HepG2 (cell line): ENCODE measurements around the gene CDC25C. TPM values are rescaled to one million over a fixed set of nuclear protein-coding genes. Genes with fewer than 3 reads are reported as not detected.
A peak's percentile ranks its signal among the peaks of the same experiment; 100 is the strongest.

Experiments used
- ATAC-seq: fragments of 200-7000 bp; cut with Tn5 transposase; 3 replicates; pipeline ENCODE4 v1.9.1; 2020; ENCODE audit warnings: mild to moderate bottlenecking, moderate library complexity
- BruUV-seq: library from RNA; stranded (reverse); fragments of 400-500 nt; replicated peaks from 2 replicates; lab custom pipeline; 2021; lab: Mats Ljungman, UMichigan
- CTCF ChIA-PET: fragments of 300-600 bp; formaldehyde crosslinking; extraction: SDS; loops from one replicate; lab custom pipeline; 2021; ENCODE audit warnings: low total read pairs, inconsistent platforms, low intra/inter-chr PET ratio; lab: Yijun Ruan, JAX
- POLR2A ChIA-PET: fragments of 350-600 bp; sonication (Branson Sonifier 250); formaldehyde crosslinking; loops from one replicate; lab custom pipeline; 2020; ENCODE audit warnings: antibody characterized with exemption, inconsistent platforms; lab: Yijun Ruan, JAX
- DNase-seq: peaks from one replicate; pipeline ENCODE4 v3.0.0-alpha.2; 2015; ENCODE audit warnings: low spot score
- FAIRE-seq: peaks from 3 replicates; lab custom pipeline; 2011; peaks lifted over from hg19 to GRCh38; lab: Jason Lieb, UNC
- H2AFZ ChIP-seq: one replicate; pipeline ENCODE4 v1.6.1; 2011; ENCODE audit warnings: low read length, inconsistent platforms
- H3K27ac ChIP-seq: fragments of 300-600 bp; 3 replicates; pipeline ENCODE4 v1.8.0; 2011; ENCODE audit warnings: mixed run types, mild to moderate bottlenecking, mixed read lengths, low read length, inconsistent platforms; ENCODE audit not compliant: insufficient read depth; ENCODE audit errors: extremely low read length
- H3K27me3 ChIP-seq, 2 experiments: fragments of 200-600 bp in 1 of 2; 2 replicates in 1 of 2; 3 replicates in 1 of 2; pipeline versions ENCODE4 v1.6.0 to v1.8.0; 2011; ENCODE audit warnings: low read length in 2 of 2, mild to moderate bottlenecking in 2 of 2, moderate library complexity in 2 of 2, inconsistent platforms in 1 of 2; ENCODE audit not compliant: insufficient read depth in 2 of 2, control insufficient read depth in 1 of 2
- H3K36me3 ChIP-seq, 2 experiments: fragments of 200-600 bp in 1 of 2; replicated peaks in 1 of 2; 2 replicates in 1 of 2; 3 replicates in 1 of 2; pipeline versions ENCODE4 v1.5.1 to v1.8.0; 2011; ENCODE audit warnings: low read length in 2 of 2, inconsistent platforms in 1 of 2; ENCODE audit not compliant: insufficient read depth in 2 of 2, control insufficient read depth in 1 of 2
- H3K4me1 ChIP-seq: 2 replicates; pipeline ENCODE4 v1.5.1; 2012; ENCODE audit warnings: low read length, inconsistent platforms; ENCODE audit not compliant: insufficient read depth
- H3K4me2 ChIP-seq: 2 replicates; pipeline ENCODE4 v1.6.0; 2011; ENCODE audit warnings: low read depth, low read length, inconsistent platforms
- H3K4me3 ChIP-seq, 3 experiments: fragments of 200-600 bp in 1 of 3; sonication (generic), shearing (Covaris generic) in 1 of 3; replicated peaks in 1 of 3; 2 replicates each; pipeline ENCODE4 v1.5.1; 2011 to 2016; ENCODE audit warnings: low read length in 3 of 3, inconsistent platforms in 2 of 3, low read depth in 2 of 3, mild to moderate bottlenecking in 2 of 3, control low read depth in 1 of 3, mixed read lengths in 1 of 3; ENCODE audit not compliant: insufficient read depth in 1 of 3
- H3K79me2 ChIP-seq: one replicate; pipeline ENCODE4 v1.6.1; 2011; ENCODE audit warnings: low read length, inconsistent platforms; ENCODE audit not compliant: insufficient read depth
- H3K9ac ChIP-seq: 2 replicates; pipeline ENCODE4 v1.6.0; 2011; ENCODE audit warnings: mild to moderate bottlenecking, low read depth, low read length, inconsistent platforms; ENCODE audit not compliant: insufficient read depth
- H3K9me3 ChIP-seq: 2 replicates; pipeline ENCODE4 v1.5.1; 2012; ENCODE audit warnings: mild to moderate bottlenecking, low read length
- H4K20me1 ChIP-seq: 2 replicates; pipeline ENCODE4 v1.6.0; 2011; ENCODE audit warnings: inconsistent platforms, mild to moderate bottlenecking, low read length, moderate library complexity; ENCODE audit not compliant: insufficient read depth
- EEA1 ChIP-seq: sonication (generic); formaldehyde crosslinking; IDR thresholded peaks from 2 replicates; pipeline ENCODE4 v1.5.1; 2020; ENCODE audit warnings: mild to moderate bottlenecking, missing genetic modification reagents, borderline replicate concordance
- HMG20A ChIP-seq: IDR thresholded peaks from 2 replicates; pipeline ENCODE4 v1.6.1; 2016; ENCODE audit warnings: borderline replicate concordance
- NFE2L2 ChIP-seq: fragments of 150-350 bp; IDR thresholded peaks from 2 replicates; pipeline ENCODE4 v1.6.1; 2014; ENCODE audit warnings: low read length
- SIN3B ChIP-seq: fragments of 150-350 bp; IDR thresholded peaks from 2 replicates; pipeline ENCODE4 v1.6.1; 2014; ENCODE audit warnings: low read length
- ZNF33B ChIP-seq: sonication (generic); formaldehyde crosslinking; IDR thresholded peaks from 2 replicates; pipeline ENCODE4 v1.5.1; 2020; ENCODE audit warnings: mild to moderate bottlenecking, missing genetic modification reagents
- WGBS: methylation state at CpG from one replicate; pipeline ENCODE4 v1.1.6; 2017; ENCODE audit warnings: low lambda C conversion rate; 5-methylcytosine and 5-hydroxymethylcytosine counted together
- in situ Hi-C: cut with HindIII; loops from 2 replicates; pipeline ENCODE4 v1.10.0; 2017; ENCODE audit warnings: low pct_unique_long_range_greater_than_20kb; ENCODE audit not compliant: extremely low pct_ligation_motif_present
- intact Hi-C: fragments of 100-400 bp; cut with micrococcal nuclease; formaldehyde crosslinking; loops from one replicate; pipeline ENCODE4 v1.10.0; 2022; ENCODE audit not compliant: unreplicated experiment
- polyA plus RNA-seq, 8 experiments: library from polyadenylated mRNA; depleted of rRNA in 3 of 8; stranded (reverse) in 7 of 8; unstranded in 1 of 8; fragments of >200 nt; fragmentation: Illumina TruSeq in 4 of 8; extraction: Trizol in 4 of 8; gene quantifications; 2 replicates each; pipeline versions ENCODE4 v1.2.1 to v1.2.3, GENCODE V29; 2011 to 2016; ENCODE audit warnings: low read depth in 4 of 8, missing spikeins in 1 of 8, mixed read lengths in 1 of 8; ENCODE audit not compliant: insufficient read depth in 1 of 8
- total RNA-seq, 5 experiments: library from RNA; depleted of rRNA; stranded (reverse); fragments of >200 nt; fragmentation: Illumina TruSeq; extraction: Trizol; gene quantifications; 2 replicates each; pipeline ENCODE4 v1.2.3, GENCODE V29; 2016; ENCODE audit warnings: low read depth in 1 of 5
- TF ChIP-seq, protein P1 (sequence below): sonication (generic); formaldehyde crosslinking; IDR thresholded peaks from 2 replicates; pipeline ENCODE4 v1.5.1; 2020; ENCODE audit warnings: missing genetic modification reagents, mild to moderate bottlenecking, borderline replicate concordance
- TF ChIP-seq, protein P2 (sequence below): sonication (generic); formaldehyde crosslinking; IDR thresholded peaks from 2 replicates; pipeline ENCODE4 v1.9.0; 2021; ENCODE audit warnings: missing genetic modification reagents, borderline replicate concordance

The CDC25C gene
- total and polyA plus RNA-seq, 2 of the 13 experiments (the other 11 are each of a cell fraction or from before 2014, with no cell fraction given), result 17.7 to 27.6 TPM

DNA sequence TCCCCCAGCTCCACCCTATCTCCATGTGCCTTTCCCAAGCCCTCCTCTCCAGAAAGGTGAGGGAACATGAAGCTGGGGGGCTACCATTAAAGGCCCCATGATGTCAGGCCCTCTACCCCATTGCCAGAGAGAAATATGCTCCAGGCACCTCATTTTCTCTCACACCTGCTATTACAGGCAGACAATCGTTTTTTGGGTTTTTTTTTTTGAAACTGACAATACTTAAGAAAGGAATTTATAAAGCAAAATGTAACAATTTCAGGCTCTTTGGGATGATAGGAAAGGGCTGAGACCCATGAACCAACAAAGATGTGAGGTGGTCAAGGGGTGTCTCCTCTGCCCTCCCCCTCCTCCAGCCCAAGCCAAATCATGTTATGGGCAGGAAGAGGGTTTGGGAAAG is 55.7 kb downstream of the CDC25C start:
- Histone ChIP-seq H3K4me1 (peaks cover 28% of the 10 kb centered on the region), H3K79me2 (no peaks in the 10 kb centered on the region), H2AFZ (no peak overlapping the region), H3K4me3 (no peak overlapping the region), H3K9me3 (no peaks in the 10 kb centered on the region), H4K20me1 (no peaks in the 10 kb centered on the region), H3K27ac (no peak overlapping the region), H3K36me3 (no peaks in the 10 kb centered on the region), H3K9ac (no peak overlapping the region), H3K27me3 (peaks cover 0 to 16% of the 10 kb centered on the region in 2 experiments; a peak in 3 of 5 replicates), H3K4me2 (no peak overlapping the region)
- no peak for DNase-seq
- WGBS, result 0% methylated on average over 1 of the region's 1 CpG
- TF ChIP-seq, protein P1, sequence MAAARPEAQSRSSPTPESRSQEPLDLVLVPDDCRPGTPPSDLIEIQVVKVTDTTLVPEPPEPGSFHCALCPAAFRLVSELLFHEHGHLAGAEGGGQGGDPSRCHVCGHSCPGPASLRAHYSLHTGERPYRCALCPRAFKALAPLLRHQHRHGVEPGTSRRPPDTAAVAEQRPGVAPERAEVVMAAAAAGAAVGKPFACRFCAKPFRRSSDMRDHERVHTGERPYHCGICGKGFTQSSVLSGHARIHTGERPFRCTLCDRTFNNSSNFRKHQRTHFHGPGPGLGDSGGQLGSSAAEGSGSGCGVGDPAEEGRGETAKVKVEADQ (CRISPR knock-in tag), result no peak
- TF ChIP-seq, protein P2, sequence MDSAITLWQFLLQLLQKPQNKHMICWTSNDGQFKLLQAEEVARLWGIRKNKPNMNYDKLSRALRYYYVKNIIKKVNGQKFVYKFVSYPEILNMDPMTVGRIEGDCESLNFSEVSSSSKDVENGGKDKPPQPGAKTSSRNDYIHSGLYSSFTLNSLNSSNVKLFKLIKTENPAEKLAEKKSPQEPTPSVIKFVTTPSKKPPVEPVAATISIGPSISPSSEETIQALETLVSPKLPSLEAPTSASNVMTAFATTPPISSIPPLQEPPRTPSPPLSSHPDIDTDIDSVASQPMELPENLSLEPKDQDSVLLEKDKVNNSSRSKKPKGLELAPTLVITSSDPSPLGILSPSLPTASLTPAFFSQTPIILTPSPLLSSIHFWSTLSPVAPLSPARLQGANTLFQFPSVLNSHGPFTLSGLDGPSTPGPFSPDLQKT, result no peak
- TF ChIP-seq EEA1 (CRISPR knock-in tag) (no peak), HMG20A (CRISPR knock-in tag) (no peak), NFE2L2 (no peak)
- ATAC-seq, result no peak
- intact Hi-C loops (no loop called here), in situ Hi-C loops (no loop called here)
- POLR2A ChIA-PET, result no interaction called here
- no TSS peak for BruUV-seq
- CTCF ChIA-PET, result interaction anchor here (1.6 kb wide), 1 partner anchor 53 kb away, joined by 6 read pairs; no protein-coding TSS in a partner anchor
- no peak for FAIRE-seq

DNA sequence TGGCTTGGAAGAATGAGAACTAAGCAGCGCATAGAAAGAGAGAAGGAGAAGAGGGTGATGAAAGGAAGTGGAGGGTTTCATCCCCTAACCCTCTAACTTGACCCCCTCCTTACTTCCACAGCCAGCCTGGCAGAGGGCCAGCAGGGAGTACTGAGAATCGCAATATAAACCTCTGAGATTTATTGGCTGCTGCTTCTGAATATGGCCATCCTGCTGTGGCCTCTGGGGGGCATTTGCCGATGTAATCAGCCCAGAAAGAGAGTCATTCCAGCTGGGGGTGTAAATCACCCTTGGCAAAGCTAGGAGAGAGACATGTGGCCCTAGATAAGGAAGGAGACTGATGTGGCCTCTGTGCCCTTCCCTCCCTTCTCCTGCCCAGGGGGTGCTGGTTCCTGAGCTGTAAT is 56.2 kb downstream of the CDC25C start:
- no TSS peak for BruUV-seq

More for the DNA sequence above, 56.2 kb downstream of the CDC25C start:
- Histone ChIP-seq H3K79me2 (no peaks in the 10 kb centered on the region), H3K4me1 (peaks cover 33% of the 10 kb centered on the region), H3K9ac (no peak overlapping the region), H4K20me1 (no peaks in the 10 kb centered on the region), H3K9me3 (no peaks in the 10 kb centered on the region), H3K27ac (no peak overlapping the region), H3K36me3 (no peaks in the 10 kb centered on the region), H3K27me3 (peaks cover 0 to 16% of the 10 kb centered on the region in 2 experiments; a peak in 3 of 5 replicates), H3K4me2 (no peak overlapping the region), H2AFZ (no peak overlapping the region), H3K4me3 (no peak overlapping the region)
- intact Hi-C loops (no loop called here), in situ Hi-C loops (no loop called here)
- TF ChIP-seq SIN3B (no peak), ZNF33B (CRISPR knock-in tag) (0 out of 2 replicates have a peak, but pooled peaks have one; percentile 17)
- FAIRE-seq (no peak), DNase-seq (peak; percentile 7), ATAC-seq (peak; percentile 9; the same call in 1 of the 3 replicates)
- ChIA-PET POLR2A (no interaction called here), CTCF (interaction anchor here (1.6 kb wide), 1 partner anchor 52 kb away, joined by 6 read pairs; no protein-coding TSS in a partner anchor)
- 33% methylated on average over 3 of the region's 3 CpGs for WGBS
